Mesothelial cell of epicardium (in vitro differentiated cells): Measurements from ENCODE around the gene SLC28A3. TPM values are rescaled to one million over a fixed set of nuclear protein-coding genes. Genes with fewer than 3 reads are reported as not detected.

ENCODE experiments used
- DNase-seq, 2 experiments: peaks; one replicate each; pipeline ENCODE4 v3.0.0; 2021; ENCODE audit warnings: low spot score in 2 of 2; ENCODE audit not compliant: unreplicated experiment in 2 of 2
- H3K27ac Mint-ChIP-seq: 2 replicates; pipeline ENCODE4 v1.8.0; 2021; ENCODE audit warnings: mixed read lengths
- H3K27me3 Mint-ChIP-seq: 2 replicates; pipeline ENCODE4 v1.8.0; 2021; ENCODE audit warnings: low read depth, mixed read lengths
- H3K36me3 Mint-ChIP-seq: 2 replicates; pipeline ENCODE4 v1.8.0; 2021; ENCODE audit warnings: mixed read lengths
- H3K4me1 Mint-ChIP-seq: 2 replicates; pipeline ENCODE4 v1.8.0; 2021; ENCODE audit warnings: mixed read lengths
- H3K4me3 Mint-ChIP-seq: 2 replicates; pipeline ENCODE4 v1.8.0; 2021; ENCODE audit warnings: mild to moderate bottlenecking, moderate library complexity, mixed read lengths
- H3K9me3 Mint-ChIP-seq: 2 replicates; pipeline ENCODE4 v1.8.0; 2021; ENCODE audit warnings: mixed read lengths
- total RNA-seq: library from RNA; stranded (reverse); gene quantifications from 3 replicates; pipeline ENCODE4 v1.2.1, GENCODE V29; 2021
- TF ChIP-seq, protein P1 (sequence below): fragments of 200-600 bp; sonication (generic); IDR thresholded peaks from one replicate; pipeline ENCODE4 v1.5.0; 2021; ENCODE audit warnings: antibody characterized with exemption; ENCODE audit not compliant: unreplicated experiment

The SLC28A3 gene
- total RNA-seq, 1 donor from 2014 or later = 0.89 TPM

DNA sequence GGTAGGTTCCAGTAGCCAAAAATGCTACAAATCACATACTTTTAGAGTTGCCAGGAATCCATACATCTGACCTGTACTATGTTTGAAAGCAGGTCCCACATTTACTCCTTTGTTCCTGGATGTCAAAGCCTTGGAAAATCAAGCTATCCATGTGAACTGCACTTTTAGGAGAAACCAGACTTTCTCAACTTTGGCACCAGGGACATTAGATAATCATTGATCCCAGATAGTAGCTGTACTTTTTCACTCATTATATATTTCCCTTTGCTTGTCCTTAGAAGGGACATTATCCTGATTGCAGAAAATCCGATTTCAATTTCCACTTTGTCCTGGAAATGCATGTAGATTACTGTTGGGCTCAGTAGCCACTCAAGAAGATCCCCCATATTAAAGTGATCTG is 44.1 kb upstream of the SLC28A3 start:
- no peaks in the 10 kb centered on the region for H3K36me3 Mint-ChIP-seq

DNA sequence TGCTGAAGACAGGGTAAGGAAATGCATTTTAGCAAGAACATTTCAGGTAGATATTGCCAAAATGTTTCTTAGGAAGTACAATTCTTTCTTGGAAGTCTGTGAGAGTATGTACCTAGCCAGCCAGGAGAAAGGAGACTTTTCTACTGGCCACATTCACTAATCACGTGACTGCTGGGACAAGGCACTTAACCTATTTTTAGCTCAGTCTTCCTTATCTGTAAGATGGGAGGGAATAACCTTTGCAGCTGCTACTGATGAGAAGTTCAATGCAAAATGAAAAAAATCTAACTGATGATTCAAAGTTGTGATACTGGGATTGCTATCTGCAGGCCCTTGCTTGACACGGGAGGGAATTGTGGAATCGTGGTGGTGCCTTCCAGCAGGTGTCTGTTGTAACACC is 42.6 kb upstream of the SLC28A3 start:
- DNase-seq = no peak
- peaks cover 15% of the 10 kb centered on the region for H3K4me1 Mint-ChIP-seq
- H3K27me3 Mint-ChIP-seq = no peaks in the 10 kb centered on the region
- TF ChIP-seq, protein P1, sequence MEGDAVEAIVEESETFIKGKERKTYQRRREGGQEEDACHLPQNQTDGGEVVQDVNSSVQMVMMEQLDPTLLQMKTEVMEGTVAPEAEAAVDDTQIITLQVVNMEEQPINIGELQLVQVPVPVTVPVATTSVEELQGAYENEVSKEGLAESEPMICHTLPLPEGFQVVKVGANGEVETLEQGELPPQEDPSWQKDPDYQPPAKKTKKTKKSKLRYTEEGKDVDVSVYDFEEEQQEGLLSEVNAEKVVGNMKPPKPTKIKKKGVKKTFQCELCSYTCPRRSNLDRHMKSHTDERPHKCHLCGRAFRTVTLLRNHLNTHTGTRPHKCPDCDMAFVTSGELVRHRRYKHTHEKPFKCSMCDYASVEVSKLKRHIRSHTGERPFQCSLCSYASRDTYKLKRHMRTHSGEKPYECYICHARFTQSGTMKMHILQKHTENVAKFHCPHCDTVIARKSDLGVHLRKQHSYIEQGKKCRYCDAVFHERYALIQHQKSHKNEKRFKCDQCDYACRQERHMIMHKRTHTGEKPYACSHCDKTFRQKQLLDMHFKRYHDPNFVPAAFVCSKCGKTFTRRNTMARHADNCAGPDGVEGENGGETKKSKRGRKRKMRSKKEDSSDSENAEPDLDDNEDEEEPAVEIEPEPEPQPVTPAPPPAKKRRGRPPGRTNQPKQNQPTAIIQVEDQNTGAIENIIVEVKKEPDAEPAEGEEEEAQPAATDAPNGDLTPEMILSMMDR = no peak
- H3K4me3 Mint-ChIP-seq = no peak overlapping the region
- no peaks in the 10 kb centered on the region for H3K36me3 Mint-ChIP-seq
- no peak overlapping the region for H3K27ac Mint-ChIP-seq
- peaks cover 3% of the 10 kb centered on the region for H3K9me3 Mint-ChIP-seq

More for the DNA sequence above, 44.1 kb upstream of the SLC28A3 start:
- no peak for DNase-seq
- no peaks in the 10 kb centered on the region for H3K9me3 Mint-ChIP-seq
- H3K4me1 Mint-ChIP-seq = peaks cover 15% of the 10 kb centered on the region
- H3K4me3 Mint-ChIP-seq = no peak overlapping the region
- H3K27me3 Mint-ChIP-seq = no peaks in the 10 kb centered on the region
- TF ChIP-seq, protein P1 = no peak
- H3K27ac Mint-ChIP-seq = no peak overlapping the region

DNA sequence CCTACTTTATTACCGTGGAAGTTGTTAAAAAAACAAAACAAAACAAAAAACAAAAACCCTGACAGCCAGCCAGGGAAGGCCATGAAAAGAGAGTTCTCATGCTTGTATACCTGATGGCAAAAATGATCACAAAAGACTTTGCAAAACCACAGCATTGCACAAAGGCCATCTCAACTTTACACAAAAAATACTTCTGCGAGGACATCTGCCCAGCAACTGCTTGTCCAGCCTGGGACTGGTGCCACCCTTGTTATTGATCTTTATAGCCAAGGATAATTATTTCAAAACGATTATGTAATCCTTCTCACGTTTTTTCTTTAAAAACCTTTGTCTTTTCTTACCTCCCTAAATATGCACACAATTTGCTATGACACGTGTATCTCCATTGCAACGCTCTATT is 42.2 kb upstream of the SLC28A3 start:
- H3K27me3 Mint-ChIP-seq = no peaks in the 10 kb centered on the region
- DNase-seq = no peak
- no peak overlapping the region for H3K27ac Mint-ChIP-seq
- H3K9me3 Mint-ChIP-seq = peaks cover 4% of the 10 kb centered on the region
- no peak overlapping the region for H3K4me3 Mint-ChIP-seq
- peaks cover 15% of the 10 kb centered on the region for H3K4me1 Mint-ChIP-seq
- no peaks in the 10 kb centered on the region for H3K36me3 Mint-ChIP-seq
- TF ChIP-seq, protein P1 = no peak

DNA sequence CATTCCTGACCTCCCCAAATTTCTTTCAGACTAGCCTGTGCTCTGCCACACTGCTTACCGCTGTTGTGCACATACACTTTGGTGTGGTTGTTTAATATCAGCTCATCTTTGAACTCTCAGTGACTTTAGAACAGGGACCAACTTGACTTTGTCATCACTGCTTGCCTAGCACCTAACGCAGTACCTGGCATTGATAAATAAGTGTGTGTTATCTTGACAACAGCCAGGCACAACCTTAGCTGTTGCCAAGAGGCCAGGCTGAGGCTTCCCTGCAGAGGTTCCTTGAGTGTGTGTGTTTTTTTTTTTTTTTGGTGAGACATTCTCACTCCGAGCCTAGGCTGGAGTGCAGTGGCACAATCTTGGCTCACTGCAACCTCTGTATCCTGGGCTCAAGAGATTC is 41.0 kb upstream of the SLC28A3 start:
- H3K4me1 Mint-ChIP-seq = peaks cover 13% of the 10 kb centered on the region
- no peak for DNase-seq

DNA sequence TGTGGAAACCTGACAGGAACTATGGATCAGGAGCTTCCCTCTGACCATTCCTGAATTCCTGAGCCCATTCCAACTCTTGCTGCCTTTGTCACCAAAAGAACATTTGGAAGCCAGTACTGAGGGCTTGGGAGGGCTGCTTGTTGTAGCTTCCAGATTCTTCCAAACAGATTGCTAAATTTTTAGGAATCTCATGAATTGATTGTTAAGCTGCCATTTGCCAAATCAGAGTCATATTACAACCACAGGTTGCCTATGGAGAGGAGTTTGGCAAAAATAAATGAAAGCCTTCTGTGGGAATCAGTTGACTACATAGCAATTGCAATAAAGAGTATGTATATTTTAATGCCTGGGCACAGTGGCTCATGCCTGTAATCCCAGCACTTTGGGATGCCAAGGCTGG is 39.2 kb upstream of the SLC28A3 start:
- H3K4me3 Mint-ChIP-seq = no peak overlapping the region
- H3K9me3 Mint-ChIP-seq = peaks cover 8% of the 10 kb centered on the region
- no peak for DNase-seq
- TF ChIP-seq, protein P1 = no peak
- no peaks in the 10 kb centered on the region for H3K36me3 Mint-ChIP-seq
- peaks cover 4% of the 10 kb centered on the region for H3K4me1 Mint-ChIP-seq
- no peak overlapping the region for H3K27ac Mint-ChIP-seq
- no peaks in the 10 kb centered on the region for H3K27me3 Mint-ChIP-seq

More for the DNA sequence above, 41.0 kb upstream of the SLC28A3 start:
- TF ChIP-seq, protein P1 = no peak
- Mint-ChIP-seq H3K9me3 (peaks cover 4% of the 10 kb centered on the region), H3K4me3 (no peak overlapping the region), H3K36me3 (no peaks in the 10 kb centered on the region), H3K27ac (no peak overlapping the region), H3K27me3 (no peaks in the 10 kb centered on the region)

DNA sequence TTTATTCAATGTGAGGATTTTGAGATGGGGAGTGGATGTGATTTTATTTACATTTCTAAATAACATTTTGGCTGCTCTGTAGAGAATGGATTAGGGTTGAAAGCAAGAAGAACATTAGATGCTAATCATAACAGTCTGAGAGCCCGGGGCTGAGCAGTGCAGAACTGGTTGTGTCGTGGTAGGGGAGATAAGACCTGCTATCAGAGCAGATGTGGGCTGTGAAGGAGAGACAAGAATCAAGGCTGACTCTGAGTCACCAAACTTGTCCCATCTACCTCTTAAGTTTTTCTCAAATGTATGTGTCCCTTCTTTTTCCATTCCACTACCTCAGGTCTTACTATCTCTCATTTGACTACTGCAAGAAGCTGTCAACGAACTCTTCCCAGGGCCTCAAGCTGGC is 35.4 kb upstream of the SLC28A3 start:
- DNase-seq = no peak
- Mint-ChIP-seq H3K4me3 (no peak overlapping the region), H3K9me3 (peaks cover 8% of the 10 kb centered on the region), H3K27ac (no peak overlapping the region), H3K36me3 (no peaks in the 10 kb centered on the region), H3K4me1 (peaks cover 19% of the 10 kb centered on the region), H3K27me3 (no peaks in the 10 kb centered on the region)
- TF ChIP-seq, protein P1 = no peak
